Nephron (organoid): ENCODE measurements around the gene HDAC4.

Experiments used
- H3K27ac Mint-ChIP-seq, 3 experiments: 2 replicates each; pipeline ENCODE4 v1.8.0; 2020; ENCODE audit warnings: mixed read lengths in 3 of 3, mild to moderate bottlenecking in 2 of 3, moderate library complexity in 1 of 3
- H3K27me3 Mint-ChIP-seq: 2 replicates; pipeline ENCODE4 v1.8.0; 2021; ENCODE audit warnings: low read depth, mild to moderate bottlenecking, moderate library complexity, mixed read lengths
- H3K36me3 Mint-ChIP-seq: 2 replicates; pipeline ENCODE4 v1.8.0; 2020; ENCODE audit warnings: low read depth, mixed read lengths
- H3K4me1 Mint-ChIP-seq: 2 replicates; pipeline ENCODE4 v1.8.0; 2020; ENCODE audit warnings: mixed read lengths
- H3K4me3 Mint-ChIP-seq, 3 experiments: 2 replicates each; pipeline ENCODE4 v1.8.0; 2020; ENCODE audit warnings: mild to moderate bottlenecking in 3 of 3, mixed read lengths in 3 of 3, moderate library complexity in 2 of 3
- H3K9me3 Mint-ChIP-seq: 2 replicates; pipeline ENCODE4 v1.8.0; 2020; ENCODE audit warnings: mixed read lengths
- TF ChIP-seq, protein P1 (sequence below), 3 experiments: fragments of 200-600 bp; sonication (generic); IDR thresholded peaks; one replicate each; pipeline ENCODE4 v1.5.0; 2021; ENCODE audit warnings: antibody characterized with exemption in 3 of 3; ENCODE audit not compliant: unreplicated experiment in 3 of 3

Gene HDAC4

GRCh38 chr2:239044336-239044735 lies 356.5 kb downstream of the HDAC4 start:
- Mint-ChIP-seq H3K27me3 (peaks cover 6% of the 10 kb centered on the region), H3K27ac (no peak overlapping the region), H3K4me1 (peaks cover 5% of the 10 kb centered on the region), H3K9me3 (no peaks in the 10 kb centered on the region), H3K36me3 (peaks cover 6% of the 10 kb centered on the region), H3K4me3 (no peak overlapping the region)
- TF ChIP-seq, protein P1, sequence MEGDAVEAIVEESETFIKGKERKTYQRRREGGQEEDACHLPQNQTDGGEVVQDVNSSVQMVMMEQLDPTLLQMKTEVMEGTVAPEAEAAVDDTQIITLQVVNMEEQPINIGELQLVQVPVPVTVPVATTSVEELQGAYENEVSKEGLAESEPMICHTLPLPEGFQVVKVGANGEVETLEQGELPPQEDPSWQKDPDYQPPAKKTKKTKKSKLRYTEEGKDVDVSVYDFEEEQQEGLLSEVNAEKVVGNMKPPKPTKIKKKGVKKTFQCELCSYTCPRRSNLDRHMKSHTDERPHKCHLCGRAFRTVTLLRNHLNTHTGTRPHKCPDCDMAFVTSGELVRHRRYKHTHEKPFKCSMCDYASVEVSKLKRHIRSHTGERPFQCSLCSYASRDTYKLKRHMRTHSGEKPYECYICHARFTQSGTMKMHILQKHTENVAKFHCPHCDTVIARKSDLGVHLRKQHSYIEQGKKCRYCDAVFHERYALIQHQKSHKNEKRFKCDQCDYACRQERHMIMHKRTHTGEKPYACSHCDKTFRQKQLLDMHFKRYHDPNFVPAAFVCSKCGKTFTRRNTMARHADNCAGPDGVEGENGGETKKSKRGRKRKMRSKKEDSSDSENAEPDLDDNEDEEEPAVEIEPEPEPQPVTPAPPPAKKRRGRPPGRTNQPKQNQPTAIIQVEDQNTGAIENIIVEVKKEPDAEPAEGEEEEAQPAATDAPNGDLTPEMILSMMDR (IDR thresholded peaks at IDR 0.05; ENCODE audit: unreplicated experiment in 3 of 3), result no peak

GRCh38 chr2:239043326-239043725 lies 357.5 kb downstream of the HDAC4 start:
- H3K9me3 Mint-ChIP-seq, result no peaks in the 10 kb centered on the region
- no peak overlapping the region for H3K4me3 Mint-ChIP-seq
- H3K27me3 Mint-ChIP-seq, result peaks cover 6% of the 10 kb centered on the region
- H3K36me3 Mint-ChIP-seq, result peaks cover 4% of the 10 kb centered on the region
- TF ChIP-seq, protein P1 (IDR thresholded peaks at IDR 0.05; ENCODE audit: unreplicated experiment in 3 of 3), result no peak
- H3K27ac Mint-ChIP-seq, result no peak overlapping the region
- no peaks in the 10 kb centered on the region for H3K4me1 Mint-ChIP-seq

GRCh38 chr2:239042551-239043320 lies 358.1 kb downstream of the HDAC4 start:
- peaks cover 6% of the 10 kb centered on the region for H3K27me3 Mint-ChIP-seq
- H3K9me3 Mint-ChIP-seq, result no peaks in the 10 kb centered on the region
- TF ChIP-seq, protein P1 (IDR thresholded peaks at IDR 0.05; ENCODE audit: unreplicated experiment in 3 of 3), result no peak
- no peak overlapping the region for H3K27ac Mint-ChIP-seq
- H3K4me1 Mint-ChIP-seq, result no peaks in the 10 kb centered on the region
- no peak overlapping the region for H3K4me3 Mint-ChIP-seq
- peaks cover under 1% of the 10 kb centered on the region for H3K36me3 Mint-ChIP-seq

DNA sequence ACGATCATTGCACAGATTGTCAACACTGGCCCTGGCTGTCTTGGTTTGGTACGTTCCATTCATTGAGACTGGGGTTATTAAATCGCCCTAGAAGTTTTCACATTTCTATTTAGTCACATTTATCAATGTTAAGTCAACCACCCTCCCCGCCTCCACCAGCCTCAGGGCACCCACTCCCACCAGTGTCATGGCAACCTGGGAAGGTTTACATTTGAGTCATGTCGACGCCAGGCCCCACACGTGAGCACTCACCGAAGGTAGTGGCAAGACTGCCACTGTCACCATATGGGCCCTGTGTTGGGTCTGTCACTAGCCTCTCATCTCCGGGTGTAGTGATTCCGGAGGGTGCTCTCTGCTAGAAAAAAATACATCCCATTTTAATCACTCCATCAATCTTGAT lies 358.8 kb downstream of the HDAC4 start:
- H3K36me3 Mint-ChIP-seq, result no peaks in the 10 kb centered on the region
- H3K9me3 Mint-ChIP-seq, result no peaks in the 10 kb centered on the region
- H3K27ac Mint-ChIP-seq, result no peak overlapping the region
- H3K4me3 Mint-ChIP-seq, result no peak overlapping the region
- TF ChIP-seq, protein P1 (IDR thresholded peaks at IDR 0.05; ENCODE audit: unreplicated experiment in 3 of 3), result no peak
- H3K4me1 Mint-ChIP-seq, result no peaks in the 10 kb centered on the region
- peaks cover 6% of the 10 kb centered on the region for H3K27me3 Mint-ChIP-seq

GRCh38 chr2:239041062-239041461 lies 359.8 kb downstream of the HDAC4 start:
- H3K27me3 Mint-ChIP-seq, result peaks cover 6% of the 10 kb centered on the region
- H3K4me1 Mint-ChIP-seq, result no peaks in the 10 kb centered on the region
- no peaks in the 10 kb centered on the region for H3K36me3 Mint-ChIP-seq
- no peak overlapping the region for H3K4me3 Mint-ChIP-seq
- H3K9me3 Mint-ChIP-seq, result no peaks in the 10 kb centered on the region
- TF ChIP-seq, protein P1 (IDR thresholded peaks at IDR 0.05; ENCODE audit: unreplicated experiment in 3 of 3), result no peak
- H3K27ac Mint-ChIP-seq, result no peak overlapping the region
